ENCODE data around the gene KIRREL3. TPM values are rescaled to one million over a fixed set of nuclear protein-coding genes. Genes with fewer than 3 reads are reported as not detected.

Gene KIRREL3
- polyA plus RNA-seq, 1 of the 3 experiments (the other 2 are of a cell fraction) = 3.7 TPM

DNA sequence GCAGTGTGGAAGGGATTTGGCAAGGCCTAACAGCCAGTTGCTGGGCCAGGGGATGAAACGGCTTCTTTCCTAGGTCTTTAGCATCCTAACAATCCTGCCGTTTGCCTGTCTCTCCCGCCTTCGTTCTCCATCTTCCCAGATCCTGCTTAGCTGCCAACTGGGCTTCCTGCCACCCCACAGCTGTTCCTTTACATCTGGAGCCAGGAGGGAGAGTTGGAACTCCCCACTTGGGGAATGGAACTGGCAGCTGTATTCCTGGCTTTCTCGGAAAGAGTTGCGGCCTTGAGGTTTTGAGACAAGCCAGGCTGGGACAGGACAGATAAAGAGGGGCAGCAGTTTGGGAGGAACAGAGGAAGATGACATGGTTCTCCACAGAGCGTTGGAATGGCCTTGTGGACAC, 585.4 kb downstream of the KIRREL3 start:
- Histone ChIP-seq H3K4me3 (ENCODE audit: low read depth in 2 of 2, low read length in 1 of 2) (no peak overlapping the region), H3K4me1 (ENCODE audit: control insufficient read depth in 1 of 2, insufficient read depth in 2 of 2, low read depth in 1 of 2, low read length in 1 of 2) (peaks cover 0 to 3% of the 10 kb centered on the region in 2 experiments; a peak in 1 of 4 replicates)
- TF ChIP-seq MEF2A (IDR thresholded peaks at IDR 0.05; ENCODE audit: borderline replicate concordance, low read depth) (no peak), ELF1 (IDR thresholded peaks at IDR 0.05) (no peak), NFIC (IDR thresholded peaks at IDR 0.05; ENCODE audit: borderline replicate concordance) (no peak), EP300 (IDR thresholded peaks at IDR 0.05; ENCODE audit: borderline replicate concordance in 1 of 2, low read depth in 1 of 2, low read length in 1 of 2) (no peak), GATA2 (CRISPR knock-in tag; IDR thresholded peaks at IDR 0.05) (no peak), TCF12 (IDR thresholded peaks at IDR 0.05) (no peak), TAF1 (IDR thresholded peaks at IDR 0.05; ENCODE audit: borderline replicate concordance, low read depth, low read length) (no peak), RXRA (IDR thresholded peaks at IDR 0.05; ENCODE audit: borderline replicate concordance, low read depth) (no peak), YY1 (IDR thresholded peaks at IDR 0.05; ENCODE audit: low read depth) (no peak), GABPA (IDR thresholded peaks at IDR 0.05; ENCODE audit: low read depth) (no peak), RFX5 (IDR thresholded peaks at IDR 0.05; ENCODE audit: low read length) (no peak), EZH2phosphoT487 (IDR thresholded peaks at IDR 0.05; ENCODE audit: borderline replicate concordance, low read depth) (no peak)
- TF ChIP-seq, protein P1, sequence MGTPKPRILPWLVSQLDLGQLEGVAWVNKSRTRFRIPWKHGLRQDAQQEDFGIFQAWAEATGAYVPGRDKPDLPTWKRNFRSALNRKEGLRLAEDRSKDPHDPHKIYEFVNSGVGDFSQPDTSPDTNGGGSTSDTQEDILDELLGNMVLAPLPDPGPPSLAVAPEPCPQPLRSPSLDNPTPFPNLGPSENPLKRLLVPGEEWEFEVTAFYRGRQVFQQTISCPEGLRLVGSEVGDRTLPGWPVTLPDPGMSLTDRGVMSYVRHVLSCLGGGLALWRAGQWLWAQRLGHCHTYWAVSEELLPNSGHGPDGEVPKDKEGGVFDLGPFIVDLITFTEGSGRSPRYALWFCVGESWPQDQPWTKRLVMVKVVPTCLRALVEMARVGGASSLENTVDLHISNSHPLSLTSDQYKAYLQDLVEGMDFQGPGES (IDR thresholded peaks at IDR 0.05; ENCODE audit: low read depth, low read length) = no peak
- TF ChIP-seq, protein P2, sequence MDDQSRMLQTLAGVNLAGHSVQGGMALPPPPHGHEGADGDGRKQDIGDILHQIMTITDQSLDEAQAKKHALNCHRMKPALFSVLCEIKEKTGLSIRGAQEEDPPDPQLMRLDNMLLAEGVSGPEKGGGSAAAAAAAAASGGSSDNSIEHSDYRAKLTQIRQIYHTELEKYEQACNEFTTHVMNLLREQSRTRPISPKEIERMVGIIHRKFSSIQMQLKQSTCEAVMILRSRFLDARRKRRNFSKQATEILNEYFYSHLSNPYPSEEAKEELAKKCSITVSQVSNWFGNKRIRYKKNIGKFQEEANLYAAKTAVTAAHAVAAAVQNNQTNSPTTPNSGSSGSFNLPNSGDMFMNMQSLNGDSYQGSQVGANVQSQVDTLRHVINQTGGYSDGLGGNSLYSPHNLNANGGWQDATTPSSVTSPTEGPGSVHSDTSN (IDR thresholded peaks at IDR 0.05) = no peak
- TF ChIP-seq, protein P3, sequence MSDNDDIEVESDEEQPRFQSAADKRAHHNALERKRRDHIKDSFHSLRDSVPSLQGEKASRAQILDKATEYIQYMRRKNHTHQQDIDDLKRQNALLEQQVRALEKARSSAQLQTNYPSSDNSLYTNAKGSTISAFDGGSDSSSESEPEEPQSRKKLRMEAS (IDR thresholded peaks at IDR 0.05; ENCODE audit: low read depth) = no peak
- TF ChIP-seq, protein P4, sequence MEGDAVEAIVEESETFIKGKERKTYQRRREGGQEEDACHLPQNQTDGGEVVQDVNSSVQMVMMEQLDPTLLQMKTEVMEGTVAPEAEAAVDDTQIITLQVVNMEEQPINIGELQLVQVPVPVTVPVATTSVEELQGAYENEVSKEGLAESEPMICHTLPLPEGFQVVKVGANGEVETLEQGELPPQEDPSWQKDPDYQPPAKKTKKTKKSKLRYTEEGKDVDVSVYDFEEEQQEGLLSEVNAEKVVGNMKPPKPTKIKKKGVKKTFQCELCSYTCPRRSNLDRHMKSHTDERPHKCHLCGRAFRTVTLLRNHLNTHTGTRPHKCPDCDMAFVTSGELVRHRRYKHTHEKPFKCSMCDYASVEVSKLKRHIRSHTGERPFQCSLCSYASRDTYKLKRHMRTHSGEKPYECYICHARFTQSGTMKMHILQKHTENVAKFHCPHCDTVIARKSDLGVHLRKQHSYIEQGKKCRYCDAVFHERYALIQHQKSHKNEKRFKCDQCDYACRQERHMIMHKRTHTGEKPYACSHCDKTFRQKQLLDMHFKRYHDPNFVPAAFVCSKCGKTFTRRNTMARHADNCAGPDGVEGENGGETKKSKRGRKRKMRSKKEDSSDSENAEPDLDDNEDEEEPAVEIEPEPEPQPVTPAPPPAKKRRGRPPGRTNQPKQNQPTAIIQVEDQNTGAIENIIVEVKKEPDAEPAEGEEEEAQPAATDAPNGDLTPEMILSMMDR (IDR thresholded peaks at IDR 0.05) = no peak
- TF ChIP-seq, protein P5, sequence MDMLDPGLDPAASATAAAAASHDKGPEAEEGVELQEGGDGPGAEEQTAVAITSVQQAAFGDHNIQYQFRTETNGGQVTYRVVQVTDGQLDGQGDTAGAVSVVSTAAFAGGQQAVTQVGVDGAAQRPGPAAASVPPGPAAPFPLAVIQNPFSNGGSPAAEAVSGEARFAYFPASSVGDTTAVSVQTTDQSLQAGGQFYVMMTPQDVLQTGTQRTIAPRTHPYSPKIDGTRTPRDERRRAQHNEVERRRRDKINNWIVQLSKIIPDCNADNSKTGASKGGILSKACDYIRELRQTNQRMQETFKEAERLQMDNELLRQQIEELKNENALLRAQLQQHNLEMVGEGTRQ (IDR thresholded peaks at IDR 0.05; ENCODE audit: borderline replicate concordance, low read depth, low read length) = no peak

More for the DNA sequence above, 585.4 kb downstream of the KIRREL3 start:
- H3F3A ChIP-seq (replicated peaks; ENCODE audit: insufficient read depth) = no peaks in the 10 kb centered on the region
- H3K9me2 ChIP-seq = no peaks in the 10 kb centered on the region
- H3K27ac ChIP-seq (ENCODE audit: low read depth in 2 of 2, low read length in 1 of 2) = no peak overlapping the region
- no peaks in the 10 kb centered on the region for H4K20me1 ChIP-seq (ENCODE audit: insufficient read depth)
- H3K79me2 ChIP-seq (ENCODE audit: insufficient read depth) = no peaks in the 10 kb centered on the region
- ChIA-PET CTCF (interaction anchor here (1.0 kb wide), 1 partner anchor 66 kb away, joined by 3 read pairs; no protein-coding TSS in a partner anchor), POLR2A (no interaction called here)
- H3K9me3 ChIP-seq = no peaks in the 10 kb centered on the region
- no peak overlapping the region for H2AFZ ChIP-seq (ENCODE audit: low read depth)
- H3K9ac ChIP-seq = no peak overlapping the region
- WGBS (ENCODE audit: low lambda C conversion rate) = 98% methylated on average over 7 of the region's 7 CpGs
- H3K36me3 ChIP-seq (replicated peaks in 1 of 2; ENCODE audit: control insufficient read depth in 1 of 2, insufficient read depth in 2 of 2, low read length in 1 of 2) = peaks cover 0 to 2% of the 10 kb centered on the region in 2 experiments
- H3K4me2 ChIP-seq = no peak overlapping the region
- H3K27me3 ChIP-seq (ENCODE audit: insufficient read depth) = no peaks in the 10 kb centered on the region
- no peak for DNase-seq

Data from SK-N-SH (cell line).